SU-DHL-6 (cell line): ENCODE data around the gene PRND.

Experiments
- CTCF ChIP-seq: fragments of 200-600 bp; sonication (generic); IDR thresholded peaks from one replicate; pipeline ENCODE4 v1.5.1; 2017; ENCODE audit warnings: antibody characterized with exemption, mild to moderate bottlenecking, low read length, moderate library complexity; ENCODE audit not compliant: insufficient read depth, poor library complexity, severe bottlenecking
- EZH2phosphoT487 ChIP-seq: fragments of 200-600 bp; sonication (generic), shearing (Covaris generic); conservative IDR thresholded peaks from 2 replicates; pipeline ENCODE4 v1.6.1; 2018; ENCODE audit warnings: mild to moderate bottlenecking, antibody characterized with exemption, low read length, moderate library complexity, mixed read lengths

- no peak for TF ChIP-seq CTCF
- TF ChIP-seq EZH2phosphoT487: no peak
These were observed 28.7 kb downstream of the PRND start for GRCh38 chr20:4750381-4750780.
